ENCODE measurements around the gene DSTN.

DNA sequence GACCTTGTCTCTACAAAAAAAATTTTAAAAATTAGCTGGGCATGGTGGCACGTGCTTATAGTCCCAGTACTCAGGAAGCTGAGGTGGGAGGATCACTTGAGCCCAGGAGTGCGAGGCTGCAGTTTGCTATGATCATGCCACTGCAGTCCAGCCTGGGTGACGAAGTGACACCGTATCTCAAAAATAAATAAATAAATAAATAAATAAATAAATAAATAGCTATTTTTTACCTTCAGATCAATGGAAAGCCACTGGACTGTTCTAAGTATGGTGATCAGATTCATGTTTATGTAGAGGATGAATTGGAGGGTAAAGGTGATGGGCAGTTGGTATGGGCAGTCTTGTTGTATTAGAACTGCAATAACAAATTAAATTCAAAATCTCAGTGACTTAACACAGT lies 24.0 kb downstream of the DSTN start:
- TF ChIP-seq, protein P1, sequence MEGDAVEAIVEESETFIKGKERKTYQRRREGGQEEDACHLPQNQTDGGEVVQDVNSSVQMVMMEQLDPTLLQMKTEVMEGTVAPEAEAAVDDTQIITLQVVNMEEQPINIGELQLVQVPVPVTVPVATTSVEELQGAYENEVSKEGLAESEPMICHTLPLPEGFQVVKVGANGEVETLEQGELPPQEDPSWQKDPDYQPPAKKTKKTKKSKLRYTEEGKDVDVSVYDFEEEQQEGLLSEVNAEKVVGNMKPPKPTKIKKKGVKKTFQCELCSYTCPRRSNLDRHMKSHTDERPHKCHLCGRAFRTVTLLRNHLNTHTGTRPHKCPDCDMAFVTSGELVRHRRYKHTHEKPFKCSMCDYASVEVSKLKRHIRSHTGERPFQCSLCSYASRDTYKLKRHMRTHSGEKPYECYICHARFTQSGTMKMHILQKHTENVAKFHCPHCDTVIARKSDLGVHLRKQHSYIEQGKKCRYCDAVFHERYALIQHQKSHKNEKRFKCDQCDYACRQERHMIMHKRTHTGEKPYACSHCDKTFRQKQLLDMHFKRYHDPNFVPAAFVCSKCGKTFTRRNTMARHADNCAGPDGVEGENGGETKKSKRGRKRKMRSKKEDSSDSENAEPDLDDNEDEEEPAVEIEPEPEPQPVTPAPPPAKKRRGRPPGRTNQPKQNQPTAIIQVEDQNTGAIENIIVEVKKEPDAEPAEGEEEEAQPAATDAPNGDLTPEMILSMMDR (conservative IDR thresholded peaks at IDR 0.05; ENCODE audit: low read length): no peak
- no peak for TF ChIP-seq EZH2phosphoT487 (IDR thresholded peaks at IDR 0.05; ENCODE audit: borderline replicate concordance, low read depth, low read length)

All from OCI-LY7 (cell line).